ENCODE data around the gene PODN. TPM values are rescaled to one million over a fixed set of nuclear protein-coding genes. Genes with fewer than 3 reads are reported as not detected.

PODN gene
- total RNA-seq, 1 donor from 2014 or later: 0.82 TPM

- DNase-seq (ENCODE audit: low spot score in 2 of 2): no peak
- no peak for FAIRE-seq
Observed at GRCh38 chr1:53087332-53088285, 25.6 kb downstream of the PODN start.

DNA sequence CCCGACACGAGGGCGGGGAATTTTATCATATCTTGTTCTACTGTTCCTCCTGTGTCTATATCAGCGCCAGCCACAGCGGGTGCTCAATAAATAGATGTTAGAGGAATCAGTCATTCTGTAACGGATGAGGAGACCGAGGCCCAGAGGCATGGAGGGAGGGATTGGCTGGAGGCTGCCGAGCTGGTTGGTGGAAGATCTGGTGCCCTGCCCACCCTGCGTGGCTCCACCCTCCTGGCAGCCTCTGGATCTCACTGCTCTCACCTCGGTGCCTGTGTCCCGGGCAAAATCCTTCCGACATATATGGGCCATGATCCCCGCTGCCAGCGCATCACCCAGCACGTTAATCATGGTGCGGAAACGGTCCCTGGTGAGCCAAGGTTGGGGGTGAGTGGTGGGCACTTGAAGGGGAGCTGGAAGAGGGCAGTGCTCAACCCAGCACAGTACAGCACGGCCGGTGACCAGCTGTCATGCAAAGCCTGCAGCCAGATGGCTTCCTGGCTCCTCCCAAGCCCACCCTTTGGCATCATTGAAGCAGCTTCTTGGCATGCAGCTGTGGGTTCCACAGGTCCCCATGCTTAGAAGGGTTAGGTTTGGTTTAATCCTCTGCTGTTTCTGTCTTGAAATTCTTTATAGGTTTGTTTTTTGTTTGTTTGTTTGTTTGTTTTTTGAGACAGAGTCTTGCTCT is 26.7 kb downstream of the PODN start:
- FAIRE-seq (no peak), DNase-seq (ENCODE audit: low spot score in 2 of 2) (no peak)

GRCh38 chr1:53089478-53090226 is 27.6 kb downstream of the PODN start:
- FAIRE-seq (no peak), DNase-seq (ENCODE audit: low spot score in 2 of 2) (no peak)

- FAIRE-seq (no peak), DNase-seq (ENCODE audit: low spot score in 2 of 2) (no peak)
Observed at GRCh38 chr1:53090227-53091147, 28.5 kb downstream of the PODN start.

DNA sequence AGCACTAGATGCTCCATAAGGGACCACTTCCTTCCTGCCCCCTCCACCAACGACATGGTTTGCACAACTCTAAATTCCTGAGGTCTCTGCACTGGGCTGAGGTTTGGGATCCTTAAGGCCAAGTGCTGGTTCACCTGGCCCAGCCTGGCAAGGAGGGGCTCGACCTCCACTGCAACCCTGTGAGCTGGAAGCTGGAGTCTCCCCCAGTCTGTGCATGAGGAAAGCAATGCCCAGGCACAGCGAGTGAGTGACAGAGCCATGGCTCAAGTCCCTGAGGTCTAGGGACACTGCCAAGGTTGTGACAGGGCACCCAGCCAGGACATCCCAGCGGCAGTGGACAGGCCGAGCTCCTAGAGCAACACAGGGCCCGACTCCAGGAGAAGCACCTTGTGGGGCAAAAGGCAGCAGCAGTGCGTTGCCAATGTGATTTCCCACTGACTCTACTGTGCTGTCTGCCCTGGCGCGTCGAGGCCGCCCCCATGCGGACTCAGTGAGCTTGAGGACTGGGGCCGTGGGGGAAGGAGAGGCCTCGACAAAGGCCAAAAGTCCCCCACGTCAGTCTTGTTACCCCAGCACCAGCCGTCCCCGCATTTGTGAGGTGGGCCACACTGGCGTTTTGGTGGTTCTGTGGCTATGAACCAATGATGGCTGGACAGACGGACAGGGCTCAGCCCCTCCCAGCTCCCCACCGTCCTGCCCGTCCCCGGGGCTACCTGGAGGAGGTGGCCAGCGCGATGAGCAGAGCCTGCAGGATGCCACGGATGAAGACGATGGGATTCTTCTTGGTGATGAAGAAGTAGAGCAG is 30.0 kb downstream of the PODN start:
- DNase-seq (ENCODE audit: low spot score in 2 of 2) (peak in 1 of 2 donors; percentile 34), FAIRE-seq (no peak)

DNA sequence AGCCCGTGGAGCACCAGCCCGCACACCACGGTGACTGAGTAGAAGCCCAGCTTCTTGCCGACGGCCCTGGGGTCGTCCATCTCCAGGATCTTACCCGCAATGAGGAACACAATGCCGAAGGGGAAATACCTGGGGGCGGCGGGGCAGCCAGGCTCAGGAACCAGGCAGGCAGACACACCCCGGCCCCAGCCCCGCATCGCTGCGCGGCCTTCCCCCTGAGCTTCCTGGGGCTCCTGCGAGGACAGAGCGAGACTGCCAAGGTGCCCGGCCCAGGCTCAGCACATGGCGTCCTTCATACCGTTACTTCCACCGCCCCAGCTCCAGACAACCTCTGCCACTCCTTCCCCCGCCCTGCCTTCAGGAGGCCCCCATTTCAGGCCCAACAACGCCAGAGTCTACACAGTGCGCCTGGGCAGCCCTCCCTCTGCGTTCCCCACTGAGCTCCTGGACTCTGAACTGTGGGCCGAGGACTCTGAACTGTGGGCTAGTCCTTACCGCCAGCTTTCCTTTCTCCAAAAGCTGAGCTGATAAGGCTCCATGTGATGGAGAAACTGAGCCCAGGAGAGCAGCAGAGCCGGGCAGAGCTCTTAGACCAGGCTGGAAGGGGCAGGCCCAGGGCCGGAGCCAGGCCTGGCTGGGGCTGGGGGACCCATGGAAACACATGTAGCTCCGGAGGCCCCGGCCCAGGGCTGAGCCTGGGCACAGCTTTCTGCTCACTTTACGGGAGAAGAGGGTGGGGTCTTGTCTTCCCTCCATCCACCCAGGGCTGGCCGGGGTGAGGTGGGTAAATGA is 30.8 kb downstream of the PODN start:
- no peak for FAIRE-seq
- DNase-seq (ENCODE audit: low spot score in 2 of 2): no peak

DNA sequence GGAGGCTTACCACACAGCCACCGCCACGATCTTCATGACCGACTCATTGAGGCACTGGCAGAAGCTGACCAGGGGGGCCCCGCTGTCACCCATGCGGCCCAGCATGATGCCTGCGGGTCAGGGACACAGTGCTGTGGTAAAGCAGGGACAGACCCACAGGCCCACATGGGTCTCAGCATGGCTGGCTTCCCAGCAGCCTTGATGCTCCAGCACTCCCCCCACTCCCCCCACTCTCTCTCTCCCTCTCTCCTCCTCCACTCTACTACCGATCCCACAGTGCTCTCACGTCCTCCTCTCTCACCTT is 31.4 kb downstream of the PODN start:
- DNase-seq (ENCODE audit: low spot score in 2 of 2) (no peak), FAIRE-seq (no peak)

DNA sequence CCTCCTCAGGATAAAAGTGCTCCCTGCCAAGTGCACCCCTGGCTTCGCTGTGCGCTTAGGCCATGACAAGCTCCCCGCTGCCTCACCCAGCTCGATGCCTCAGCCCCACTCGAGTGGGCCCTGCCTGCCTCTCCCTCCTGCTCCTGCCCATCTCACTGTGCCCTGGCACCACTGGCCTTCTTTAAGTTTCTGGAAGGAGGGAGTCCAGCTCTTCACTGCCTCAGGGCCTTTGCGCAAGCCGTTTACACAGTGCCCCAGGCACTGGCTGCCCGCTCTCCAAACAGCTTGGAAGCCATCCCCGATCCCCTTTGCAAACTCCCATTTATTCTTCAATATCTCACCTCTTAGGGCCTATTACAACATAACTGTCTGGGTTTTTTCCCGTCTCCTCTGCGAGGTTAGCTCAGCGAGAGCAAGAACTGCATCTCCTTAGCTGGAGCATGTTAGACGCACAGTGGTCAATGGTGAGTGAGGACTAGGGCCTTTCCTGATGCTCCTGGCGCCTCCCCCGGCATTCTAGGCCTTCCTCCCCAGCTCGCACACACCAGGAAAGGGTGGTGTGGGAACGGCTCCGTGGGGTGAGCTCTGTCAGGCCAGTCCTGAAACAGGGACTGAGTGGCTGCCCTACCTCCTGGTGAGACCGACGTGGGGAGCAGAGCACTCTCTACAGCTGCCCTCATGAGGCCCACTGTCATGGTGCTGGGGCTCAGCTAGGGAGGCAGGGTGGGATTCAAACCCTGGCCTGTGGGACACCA is 31.9 kb downstream of the PODN start:
- FAIRE-seq: no peak

GRCh38 chr1:53094533-53094919 is 32.5 kb downstream of the PODN start:
- DNase-seq (ENCODE audit: low spot score in 2 of 2) (no peak), FAIRE-seq (no peak)

More for the DNA sequence above, 31.9 kb downstream of the PODN start:
- no peak for DNase-seq (ENCODE audit: low spot score in 2 of 2)

DNA sequence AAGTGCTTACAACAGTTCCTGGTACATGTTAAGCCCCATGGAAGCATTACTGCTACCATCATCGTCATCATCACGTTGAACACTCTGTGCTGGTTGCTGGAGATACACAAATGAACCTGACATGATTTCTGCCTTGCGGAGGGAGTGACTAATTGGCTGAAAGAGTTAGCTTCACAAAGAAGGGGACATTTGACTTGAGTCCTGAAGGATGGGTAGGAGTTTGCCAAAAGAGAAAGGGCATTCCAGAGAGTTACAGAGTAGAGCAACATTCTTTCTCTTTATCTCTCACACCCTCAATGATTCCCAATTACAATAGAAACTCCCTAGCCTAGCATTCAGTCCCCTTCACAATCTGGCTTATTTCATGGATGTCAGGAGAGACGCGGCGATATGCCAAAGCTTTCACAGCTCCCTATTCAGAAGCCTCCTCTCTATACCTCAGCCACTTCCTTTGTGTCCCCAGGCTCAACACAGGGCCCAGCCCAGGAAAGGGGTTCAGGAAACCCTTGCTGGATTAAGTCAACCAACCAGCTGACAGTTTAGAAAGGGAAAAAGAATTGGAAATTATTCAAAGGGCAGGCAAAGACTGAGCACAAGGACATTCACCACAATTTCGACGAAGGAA is 42.4 kb downstream of the PODN start:
- DNase-seq (ENCODE audit: low spot score in 2 of 2) (no peak), FAIRE-seq (no peak)

GRCh38 chr1:53107090-53107489 is 45.1 kb downstream of the PODN start:
- no peak for DNase-seq (ENCODE audit: low spot score in 2 of 2)
- no peak for FAIRE-seq

- FAIRE-seq: no peak
Observed at GRCh38 chr1:53107570-53108322, 45.7 kb downstream of the PODN start.

GRCh38 chr1:53108646-53109580 is 46.9 kb downstream of the PODN start:
- DNase-seq (ENCODE audit: low spot score in 2 of 2) (no peak), FAIRE-seq (no peak)

More at GRCh38 chr1:53107570-53108322, 45.7 kb downstream of the PODN start:
- no peak for DNase-seq (ENCODE audit: low spot score in 2 of 2)

- no peak for FAIRE-seq
Observed at GRCh38 chr1:53110370-53111072, 48.5 kb downstream of the PODN start.

DNA sequence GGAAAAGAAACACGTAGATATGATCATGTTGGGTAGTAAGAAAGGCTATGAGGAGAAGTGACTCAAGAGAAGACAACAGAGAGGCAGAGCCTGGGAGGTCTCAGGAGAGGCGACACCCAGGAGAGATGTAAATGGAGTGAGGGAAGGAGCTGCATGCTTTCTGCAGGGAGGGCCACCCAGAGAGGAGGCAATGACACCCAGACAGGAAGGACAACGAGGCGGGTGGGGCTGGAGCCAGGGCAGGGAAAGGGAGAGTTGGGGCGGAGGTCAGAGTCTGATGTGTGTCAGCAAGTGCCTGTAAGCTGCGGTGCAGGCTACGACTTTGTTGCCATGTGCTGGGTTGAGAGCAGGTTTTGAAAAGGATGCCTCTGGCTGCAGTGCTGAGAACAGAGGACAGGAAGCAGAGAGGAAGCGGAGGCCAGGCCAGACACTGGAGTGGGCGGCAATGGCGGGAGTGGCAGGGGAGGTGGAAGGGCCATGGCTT is 49.1 kb downstream of the PODN start:
- FAIRE-seq: no peak
- no peak for DNase-seq (ENCODE audit: low spot score in 2 of 2)

More at GRCh38 chr1:53110370-53111072, 48.5 kb downstream of the PODN start:
- no peak for DNase-seq (ENCODE audit: low spot score in 2 of 2)

Measured in frontal cortex (tissue), 4 donors.